Measurements from ENCODE around the gene ALDH2. TPM values are rescaled to one million over a fixed set of nuclear protein-coding genes. Genes with fewer than 3 reads are reported as not detected.

Gene ALDH2
- total and polyA plus RNA-seq, 4 experiments from 2014 or later, result 0.47 to 3.1 (median 1.8) TPM

- H3K9me3 Mint-ChIP-seq, result peaks cover 0 to 4% (median 0%) of the 10 kb centered on the region in 8 donors
- intact Hi-C loops (cut with micrococcal nuclease), result no loop called here
- peaks cover 33 to 65% (median 53%) of the 10 kb centered on the region in 4 donors for H3K4me1 Mint-ChIP-seq
- no peak overlapping the region for H3K4me3 ChIP-seq (ENCODE audit: low read length in 2 of 2)
- peaks cover 34% of the 10 kb centered on the region for H3K4me1 ChIP-seq (ENCODE audit: insufficient read depth, low read length)
- H3K4me3 Mint-ChIP-seq, result no peak overlapping the region
- ChIA-PET CTCF (ENCODE audit: partially characterized antibody) (interaction anchor here (1.1 to 1.7 kb wide), 2 partner anchors 25 to 549 kb away, joined by 3 read pairs; no protein-coding TSS in a partner anchor), POLR2A (ENCODE audit: partially characterized antibody) (interaction anchor here (0.6 kb wide), 1 partner anchor 42 kb away, joined by 3 read pairs; no protein-coding TSS in a partner anchor)
- H3K27me3 Mint-ChIP-seq, result peaks cover 0 to 1% of the 10 kb centered on the region in 2 donors
- H3K27ac Mint-ChIP-seq, result peak overlapping the region in 2 of 7 donors; percentile 28 to 74
- no peak for DNase-seq
- H3K27me3 ChIP-seq (ENCODE audit: insufficient read depth, low read length), result no peaks in the 10 kb centered on the region
- peaks cover 30 to 35% of the 10 kb centered on the region in 2 donors for H3K36me3 Mint-ChIP-seq
- no peak overlapping the region for H3K27ac ChIP-seq (ENCODE audit: low read depth, low read length)
- H3K36me3 ChIP-seq (ENCODE audit: insufficient read depth, low read length), result no peaks in the 10 kb centered on the region
- no peaks in the 10 kb centered on the region for H3K9me3 ChIP-seq (ENCODE audit: control insufficient read depth in 1 of 2, low read length in 2 of 2)
Observed at GRCh38 chr12:111838353-111838752, 71.6 kb downstream of the ALDH2 start.

DNA sequence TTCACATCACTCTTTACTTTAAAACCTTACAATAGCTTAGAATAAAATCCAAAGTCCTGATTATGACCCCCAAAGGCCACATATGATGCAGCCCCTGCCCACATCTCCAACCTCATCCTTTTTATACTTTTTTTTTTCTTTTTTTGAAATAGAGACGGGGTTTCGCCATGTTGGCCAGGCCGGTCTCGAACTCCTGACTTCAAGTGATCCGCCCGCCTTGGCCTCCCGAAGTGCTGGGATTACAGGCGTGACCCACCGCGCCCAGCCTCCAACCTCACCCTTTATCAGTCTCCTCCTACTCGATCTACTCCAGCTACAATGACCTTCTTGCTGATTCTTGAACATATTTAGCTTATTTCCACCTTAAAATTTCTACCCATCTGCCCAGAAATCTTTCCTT lies 74.1 kb downstream of the ALDH2 start:
- intact Hi-C loops (cut with micrococcal nuclease), result loop anchor here (5.0 kb wide), 1 partner anchor 286 kb away; the partner anchor contains the start of gene TRAFD1

GRCh38 chr12:111841236-111841749 lies 74.6 kb downstream of the ALDH2 start:
- H3K36me3 ChIP-seq (ENCODE audit: insufficient read depth, low read length), result no peaks in the 10 kb centered on the region
- CTCF ChIA-PET (ENCODE audit: partially characterized antibody), result interaction anchor here (0.7 to 2.7 kb wide), 5 partner anchors 9 to 173 kb away, joined by 3 to 9 read pairs (median 4); no protein-coding TSS in a partner anchor
- H3K27ac ChIP-seq (ENCODE audit: low read depth, low read length), result peak overlapping the region; percentile 84
- H3K4me3 Mint-ChIP-seq, result peak overlapping the region; percentile 96 to 99 (median 99)
- no peaks in the 10 kb centered on the region for H3K27me3 ChIP-seq (ENCODE audit: insufficient read depth, low read length)
- POLR2A ChIA-PET (ENCODE audit: partially characterized antibody), result interaction anchor here (0.7 to 2.6 kb wide), 19 partner anchors 10 to 1373 kb away, joined by 3 to 29 read pairs (median 5); partner anchors contain the start of genes ACAD10, ATXN2, BRAP and ERP29
- H3K27ac Mint-ChIP-seq, result peak overlapping the region; percentile 98 to 100 (median 100)
- intact Hi-C loops (cut with micrococcal nuclease), result loop anchor here (5.0 kb wide), 1 partner anchor 286 kb away; the partner anchor contains the start of gene TRAFD1
- H3K4me3 ChIP-seq (ENCODE audit: low read length in 2 of 2), result peak overlapping the region; percentile 95 to 97
- DNase-seq, result no peak
- peaks cover 46% of the 10 kb centered on the region for H3K4me1 ChIP-seq (ENCODE audit: insufficient read depth, low read length)
- H3K36me3 Mint-ChIP-seq, result peaks cover 35 to 43% of the 10 kb centered on the region in 2 donors
- no peaks in the 10 kb centered on the region for H3K9me3 ChIP-seq (ENCODE audit: control insufficient read depth in 1 of 2, low read length in 2 of 2)
- H3K27me3 Mint-ChIP-seq, result peaks cover 0 to 1% of the 10 kb centered on the region in 2 donors
- peaks cover 42 to 78% (median 56%) of the 10 kb centered on the region in 4 donors for H3K4me1 Mint-ChIP-seq
- H3K9me3 Mint-ChIP-seq, result peaks cover 0 to 4% (median 0%) of the 10 kb centered on the region in 8 donors

More for the DNA sequence above, 74.1 kb downstream of the ALDH2 start:
- peak overlapping the region; percentile 84 for H3K27ac ChIP-seq (ENCODE audit: low read depth, low read length)
- H3K27ac Mint-ChIP-seq, result peak overlapping the region; percentile 98 to 100 (median 100)
- no peaks in the 10 kb centered on the region for H3K36me3 ChIP-seq (ENCODE audit: insufficient read depth, low read length)
- peaks cover 46% of the 10 kb centered on the region for H3K4me1 ChIP-seq (ENCODE audit: insufficient read depth, low read length)
- H3K36me3 Mint-ChIP-seq, result peaks cover 35 to 43% of the 10 kb centered on the region in 2 donors
- peaks cover 0 to 4% (median 0%) of the 10 kb centered on the region in 8 donors for H3K9me3 Mint-ChIP-seq
- peaks cover 0 to 1% of the 10 kb centered on the region in 2 donors for H3K27me3 Mint-ChIP-seq
- CTCF ChIA-PET (ENCODE audit: partially characterized antibody), result interaction anchor here (0.7 to 2.7 kb wide), 4 partner anchors 8 to 173 kb away, joined by 3 to 9 read pairs (median 5); no protein-coding TSS in a partner anchor
- H3K27me3 ChIP-seq (ENCODE audit: insufficient read depth, low read length), result no peaks in the 10 kb centered on the region
- no peak for DNase-seq
- POLR2A ChIA-PET (ENCODE audit: partially characterized antibody), result interaction anchor here (0.6 to 2.6 kb wide), 11 partner anchors 11 to 1437 kb away, joined by 3 to 29 read pairs (median 10); partner anchors contain the start of genes ACAD10, BRAP, ERP29 and NAA25
- H3K4me3 Mint-ChIP-seq, result peak overlapping the region; percentile 96 to 99 (median 99)
- H3K9me3 ChIP-seq (ENCODE audit: control insufficient read depth in 1 of 2, low read length in 2 of 2), result no peaks in the 10 kb centered on the region
- H3K4me3 ChIP-seq (ENCODE audit: low read length in 2 of 2), result peak overlapping the region; percentile 95 to 97
- peaks cover 42 to 78% (median 56%) of the 10 kb centered on the region in 4 donors for H3K4me1 Mint-ChIP-seq

GRCh38 chr12:111841750-111842555 lies 75.2 kb downstream of the ALDH2 start, which contains the start of gene MAPKAPK5:
TSS of gene MAPKAPK5 (plus strand) at chr12:111842228. CDS start at chr12:111842734, 506 bp downstream.
- peak; percentile 96 to 99 (median 97) for DNase-seq
- H3K27me3 Mint-ChIP-seq, result peaks cover 0 to 1% of the 10 kb centered on the region in 2 donors
- peaks cover 42 to 80% (median 58%) of the 10 kb centered on the region in 4 donors for H3K4me1 Mint-ChIP-seq
- H3K9me3 ChIP-seq (ENCODE audit: control insufficient read depth in 1 of 2, low read length in 2 of 2), result no peaks in the 10 kb centered on the region
- H3K4me3 ChIP-seq (ENCODE audit: low read length in 2 of 2), result peak within 1 kb of the TSS; percentile 95 to 97
- H3K36me3 ChIP-seq (ENCODE audit: insufficient read depth, low read length), result no peaks in the 10 kb centered on the region
- POLR2A ChIA-PET (ENCODE audit: partially characterized antibody), result interaction anchor here (0.5 to 2.6 kb wide), 23 partner anchors 10 to 1373 kb away, joined by 3 to 29 read pairs (median 5); partner anchors contain the start of genes ACAD10, ATXN2, BRAP and ERP29
- intact Hi-C loops (cut with micrococcal nuclease), result loop anchor here (2.0 to 5.0 kb wide), 3 partner anchors 171 to 577 kb away; partner anchors contain the start of genes ERP29, PTPN11, TMEM116 and TRAFD1
- H3K4me3 Mint-ChIP-seq, result peak within 1 kb of the TSS; percentile 96 to 99 (median 99)
- peak within 1 kb of the TSS; percentile 98 to 100 (median 100) for H3K27ac Mint-ChIP-seq
- peaks cover 0 to 4% (median 0%) of the 10 kb centered on the region in 8 donors for H3K9me3 Mint-ChIP-seq
- CTCF ChIA-PET (ENCODE audit: partially characterized antibody), result interaction anchor here (0.7 to 2.7 kb wide), 4 partner anchors 9 to 29 kb away, joined by 3 to 9 read pairs (median 5); no protein-coding TSS in a partner anchor
- H3K36me3 Mint-ChIP-seq, result peaks cover 35 to 45% of the 10 kb centered on the region in 2 donors
- H3K4me1 ChIP-seq (ENCODE audit: insufficient read depth, low read length), result peaks cover 46% of the 10 kb centered on the region
- H3K27me3 ChIP-seq (ENCODE audit: insufficient read depth, low read length), result no peaks in the 10 kb centered on the region
- H3K27ac ChIP-seq (ENCODE audit: low read depth, low read length), result peak within 1 kb of the TSS; percentile 84

DNA sequence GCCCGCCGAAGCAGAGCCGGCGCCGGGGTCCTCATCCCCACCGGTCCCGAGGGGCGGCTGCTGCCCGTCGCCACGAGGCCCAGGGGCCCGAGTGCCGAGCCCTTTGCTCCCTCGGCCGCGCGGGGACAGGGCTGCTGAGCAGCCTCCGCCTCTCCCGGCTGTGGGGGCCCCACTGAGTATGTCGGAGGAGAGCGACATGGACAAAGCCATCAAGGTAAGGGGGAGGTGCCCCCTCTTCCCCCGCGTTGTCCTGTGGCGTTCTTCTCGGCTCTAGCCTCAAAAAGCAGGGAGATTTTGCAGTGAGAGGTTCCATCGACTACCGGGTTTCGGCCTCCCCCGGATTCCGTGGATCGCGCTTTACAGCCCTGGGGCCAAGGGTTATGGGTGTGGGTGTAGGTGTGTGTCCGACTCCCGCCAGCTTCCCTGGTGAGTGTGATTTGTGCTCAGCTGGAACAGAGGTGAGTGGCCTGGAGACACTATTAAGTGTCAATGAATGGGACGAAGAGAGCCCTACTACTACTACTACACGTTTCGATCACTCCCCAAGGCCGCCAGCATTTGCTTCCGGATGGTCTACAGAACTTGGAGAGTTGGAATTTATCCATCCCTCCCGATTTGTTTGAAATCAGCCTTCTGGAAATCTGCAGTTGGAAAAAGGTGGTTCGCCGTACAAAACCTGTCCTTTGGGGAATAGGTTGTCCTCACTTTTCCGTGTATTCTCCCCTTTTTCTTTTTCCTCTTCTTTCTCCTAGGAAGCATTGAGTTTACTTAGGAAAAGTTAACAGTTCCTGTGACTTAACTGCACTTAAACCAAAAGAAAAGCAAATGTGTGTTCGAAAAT lies 76.0 kb downstream of the ALDH2 start:
- Mint-ChIP-seq H3K4me1 (peaks cover 42 to 88% (median 61%) of the 10 kb centered on the region in 4 donors), H3K36me3 (peaks cover 31 to 48% of the 10 kb centered on the region in 2 donors), H3K4me3 (peak overlapping the region; percentile 93 to 99 (median 96)), H3K9me3 (peaks cover 0 to 4% (median 0%) of the 10 kb centered on the region in 8 donors), H3K27ac (peak overlapping the region; percentile 97 to 100 (median 98)), H3K27me3 (peaks cover 0 to 1% of the 10 kb centered on the region in 2 donors)
- H3K36me3 ChIP-seq (ENCODE audit: insufficient read depth, low read length), result no peaks in the 10 kb centered on the region
- H3K27me3 ChIP-seq (ENCODE audit: insufficient read depth, low read length), result no peaks in the 10 kb centered on the region
- peak in 2 of 5 donors; percentile 38 to 58 for DNase-seq
- H3K4me1 ChIP-seq (ENCODE audit: insufficient read depth, low read length), result peaks cover 46% of the 10 kb centered on the region
- H3K9me3 ChIP-seq (ENCODE audit: control insufficient read depth in 1 of 2, low read length in 2 of 2), result no peaks in the 10 kb centered on the region
- intact Hi-C loops (cut with micrococcal nuclease), result loop anchor here (2.0 to 5.0 kb wide), 3 partner anchors 170 to 576 kb away; partner anchors contain the start of genes ERP29, PTPN11, TMEM116 and TRAFD1
- ChIA-PET POLR2A (ENCODE audit: partially characterized antibody) (interaction anchor here (0.5 to 2.6 kb wide), 19 partner anchors 9 to 1374 kb away, joined by 3 to 29 read pairs (median 7); partner anchors contain the start of genes ACAD10, ATXN2, BRAP and ERP29), CTCF (ENCODE audit: partially characterized antibody) (interaction anchor here (1.6 to 2.7 kb wide), 2 partner anchors 20 to 30 kb away, joined by 6 to 9 read pairs; no protein-coding TSS in a partner anchor)
- peak overlapping the region; percentile 73 to 95 for H3K4me3 ChIP-seq (ENCODE audit: low read length in 2 of 2)
- peak overlapping the region; percentile 84 for H3K27ac ChIP-seq (ENCODE audit: low read depth, low read length)

- Mint-ChIP-seq H3K36me3 (peaks cover 18 to 30% of the 10 kb centered on the region in 2 donors), H3K9me3 (peaks cover 0 to 8% (median 0%) of the 10 kb centered on the region in 8 donors), H3K27me3 (peaks cover 0 to 1% of the 10 kb centered on the region in 2 donors), H3K27ac (peak overlapping the region in 4 of 7 donors; percentile 22 to 74 (median 26)), H3K4me3 (peak overlapping the region in 2 of 8 donors; percentile 15 to 19), H3K4me1 (peaks cover 34 to 66% (median 48%) of the 10 kb centered on the region in 4 donors)
- no peak overlapping the region for H3K27ac ChIP-seq (ENCODE audit: low read depth, low read length)
- H3K4me3 ChIP-seq (ENCODE audit: low read length in 2 of 2), result no peak overlapping the region
- POLR2A ChIA-PET (ENCODE audit: partially characterized antibody), result no interaction called here
- peaks cover 29% of the 10 kb centered on the region for H3K4me1 ChIP-seq (ENCODE audit: insufficient read depth, low read length)
- no peak for DNase-seq
- H3K9me3 ChIP-seq (ENCODE audit: control insufficient read depth in 1 of 2, low read length in 2 of 2), result no peaks in the 10 kb centered on the region
- intact Hi-C loops (cut with micrococcal nuclease), result no loop called here
- CTCF ChIA-PET (ENCODE audit: partially characterized antibody), result no interaction called here
- H3K36me3 ChIP-seq (ENCODE audit: insufficient read depth, low read length), result no peaks in the 10 kb centered on the region
- H3K27me3 ChIP-seq (ENCODE audit: insufficient read depth, low read length), result no peaks in the 10 kb centered on the region
Observed at GRCh38 chr12:111846016-111846415, 79.3 kb downstream of the ALDH2 start.

Data from CD4-positive, alpha-beta memory T cell (primary cell).